ENCODE measurements around the gene CCDC169. TPM values are rescaled to one million over a fixed set of nuclear protein-coding genes. Genes with fewer than 3 reads are reported as not detected.
A peak's percentile ranks its signal among the peaks of the same experiment; 100 is the strongest.

CCDC169 gene
- polyA plus RNA-seq, 1 experiment = 0.28 TPM

- DNase-seq (ENCODE audit: low read depth) = peak; percentile 20
- ChIA-PET POLR2A (no interaction called here), CTCF (no interaction called here)
- Histone ChIP-seq H3K36me3 (ENCODE audit: control insufficient read depth, insufficient read depth, low read length) (no peaks in the 10 kb centered on the region), H3K27me3 (ENCODE audit: control insufficient read depth, insufficient read depth, low read length) (no peaks in the 10 kb centered on the region), H3K4me3 (ENCODE audit: low read depth, low read length) (no peak overlapping the region)
- TF ChIP-seq CTCF (IDR thresholded peaks at IDR 0.05; ENCODE audit: insufficient read depth, low read depth, low read length) = no peak
These were observed 104.3 kb downstream of the CCDC169 start for GRCh38 chr13:36193151-36193855.

GRCh38 chr13:36192166-36192565 is 105.4 kb downstream of the CCDC169 start:
- H3K4me3 ChIP-seq (ENCODE audit: low read depth, low read length) = no peak overlapping the region
- CTCF ChIA-PET = no interaction called here
- no peak for DNase-seq (ENCODE audit: low read depth)
- no peak for TF ChIP-seq CTCF (IDR thresholded peaks at IDR 0.05; ENCODE audit: insufficient read depth, low read depth, low read length)
- no peaks in the 10 kb centered on the region for H3K36me3 ChIP-seq (ENCODE audit: control insufficient read depth, insufficient read depth, low read length)
- H3K27me3 ChIP-seq (ENCODE audit: control insufficient read depth, insufficient read depth, low read length) = no peaks in the 10 kb centered on the region
- POLR2A ChIA-PET = no interaction called here

GRCh38 chr13:36190771-36191170 is 106.8 kb downstream of the CCDC169 start:
- H3K4me3 ChIP-seq (ENCODE audit: low read depth, low read length) = no peak overlapping the region
- no peak for TF ChIP-seq CTCF (IDR thresholded peaks at IDR 0.05; ENCODE audit: insufficient read depth, low read depth, low read length)
- no peaks in the 10 kb centered on the region for H3K36me3 ChIP-seq (ENCODE audit: control insufficient read depth, insufficient read depth, low read length)
- ChIA-PET CTCF (interaction anchor here (1.3 kb wide), 1 partner anchor 23 kb away, joined by 4 read pairs; no protein-coding TSS in a partner anchor), POLR2A (no interaction called here)
- no peaks in the 10 kb centered on the region for H3K27me3 ChIP-seq (ENCODE audit: control insufficient read depth, insufficient read depth, low read length)
- no peak for DNase-seq (ENCODE audit: low read depth)

GRCh38 chr13:36188441-36188840 is 109.2 kb downstream of the CCDC169 start:
- DNase-seq (ENCODE audit: low read depth) = no peak
- TF ChIP-seq CTCF (IDR thresholded peaks at IDR 0.05; ENCODE audit: insufficient read depth, low read depth, low read length) = no peak
- Histone ChIP-seq H3K36me3 (ENCODE audit: control insufficient read depth, insufficient read depth, low read length) (no peaks in the 10 kb centered on the region), H3K27me3 (ENCODE audit: control insufficient read depth, insufficient read depth, low read length) (no peaks in the 10 kb centered on the region), H3K4me3 (ENCODE audit: low read depth, low read length) (no peak overlapping the region)
- ChIA-PET POLR2A (no interaction called here), CTCF (no interaction called here)

GRCh38 chr13:36183901-36184300 is 113.7 kb downstream of the CCDC169 start:
- POLR2A ChIA-PET = no interaction called here
- no peak for DNase-seq (ENCODE audit: low read depth)
- Histone ChIP-seq H3K36me3 (ENCODE audit: control insufficient read depth, insufficient read depth, low read length) (no peaks in the 10 kb centered on the region), H3K27me3 (ENCODE audit: control insufficient read depth, insufficient read depth, low read length) (no peaks in the 10 kb centered on the region; the same call in 1 of the 2 replicates), H3K4me3 (ENCODE audit: low read depth, low read length) (no peak overlapping the region)
- CTCF ChIA-PET = no interaction called here
- TF ChIP-seq CTCF (IDR thresholded peaks at IDR 0.05; ENCODE audit: insufficient read depth, low read depth, low read length) = no peak

Small RNAs within 50 kb of the gene (small RNA-seq; reads per million reads assigned to genes)
- gene RNU6-71P (ENCODE audit: insufficient read length, low read depth, low replicate concordance) = not detected

Other genes starting within 250 kb of the CCDC169 start
- 0.69 and 1.1 TPM in 2 replicates for gene DCLK1, start 166.4 kb downstream of the CCDC169 start, polyA plus RNA-seq (2011; rRNA removed)
- 0.05 TPM in 1 of 2 replicates, not detected in the other for gene SOHLH2, start 83.3 kb downstream of the CCDC169 start, polyA plus RNA-seq (2011; rRNA removed)
- 32.7 and 58.4 TPM in 2 replicates for gene SPART, start 48.6 kb upstream of the CCDC169 start, polyA plus RNA-seq (2011; rRNA removed)
- 0.12 and 0.21 TPM in 2 replicates for gene CCNA1, start 134.7 kb upstream of the CCDC169 start, polyA plus RNA-seq (2011; rRNA removed)